Stimulated activated CD4-positive, alpha-beta T cell treated with anti-CD3 and anti-CD28 coated beads, Interleukin-12 subunit alpha, Interleukin-12 subunit beta, amount 100 ng/mL, for 4 hours (primary cell): ENCODE measurements around the gene ETV1.
"Not testable (repeated sequence)": the region's sequence is repeated elsewhere in the genome, so short reads cannot be mapped to it uniquely, and the experiment has no call there.

Experiments
- DNase-seq: peaks from one replicate; pipeline ENCODE4 v3.0.0-alpha.2; 2020

The ETV1 gene

GRCh38 chr7:13920053-13920697, 69.3 kb downstream of the ETV1 start:
- DNase-seq = no peak

GRCh38 chr7:13918333-13918732, 71.1 kb downstream of the ETV1 start:
- not testable (repeated sequence) for DNase-seq

GRCh38 chr7:13917103-13917502, 72.4 kb downstream of the ETV1 start:
- not testable (repeated sequence) for DNase-seq

- no peak for DNase-seq
Measured at GRCh38 chr7:13915891-13916290, 73.6 kb downstream of the ETV1 start.

- DNase-seq = no peak
Measured at GRCh38 chr7:13912715-13913278, 76.7 kb downstream of the ETV1 start.

- DNase-seq = no peak
Measured at GRCh38 chr7:13911909-13912308, 77.6 kb downstream of the ETV1 start.

GRCh38 chr7:13910805-13911551, 78.5 kb downstream of the ETV1 start:
- no peak for DNase-seq

GRCh38 chr7:13908667-13909397, 80.6 kb downstream of the ETV1 start:
- DNase-seq = no peak

GRCh38 chr7:13907831-13908230, 81.6 kb downstream of the ETV1 start:
- DNase-seq = no peak

- DNase-seq = no peak
Measured at GRCh38 chr7:13904689-13905088, 84.8 kb downstream of the ETV1 start.

GRCh38 chr7:13904007-13904406, 85.5 kb downstream of the ETV1 start:
- no peak for DNase-seq

- no peak for DNase-seq
Measured at GRCh38 chr7:13901577-13901976, 87.9 kb downstream of the ETV1 start.

- no peak for DNase-seq
Measured at GRCh38 chr7:13898957-13899670, 90.4 kb downstream of the ETV1 start.

- no peak for DNase-seq
Measured at GRCh38 chr7:13897819-13898218, 91.6 kb downstream of the ETV1 start.

GRCh38 chr7:13894954-13895353, 94.5 kb downstream of the ETV1 start:
- no peak for DNase-seq

GRCh38 chr7:13894377-13894776, 95.1 kb downstream of the ETV1 start:
- no peak for DNase-seq

GRCh38 chr7:13890793-13891192, 98.7 kb downstream of the ETV1 start:
- DNase-seq = no peak

- DNase-seq = no peak
Measured at GRCh38 chr7:13886356-13886755, 103.1 kb downstream of the ETV1 start.

- DNase-seq = no peak
Measured at GRCh38 chr7:13882051-13882450, 107.4 kb downstream of the ETV1 start.

GRCh38 chr7:13880789-13881188, 108.7 kb downstream of the ETV1 start:
- DNase-seq = no peak

- no peak for DNase-seq
Measured at GRCh38 chr7:13879994-13880686, 109.3 kb downstream of the ETV1 start.

- no peak for DNase-seq
Measured at GRCh38 chr7:13879143-13879542, 110.3 kb downstream of the ETV1 start.
